Osteoblast (primary cell): ENCODE measurements around the gene ETS2. TPM values are rescaled to one million over a fixed set of nuclear protein-coding genes. Genes with fewer than 3 reads are reported as not detected.

Experiments used
- DNase-seq: peaks from one replicate; pipeline ENCODE4 v3.0.0; 2011; ENCODE audit warnings: low spot score, mixed read lengths; ENCODE audit not compliant: insufficient read length; ENCODE audit errors: missing footprints
- H2AFZ ChIP-seq: 2 replicates; pipeline ENCODE4 v1.6.0; 2011; ENCODE audit warnings: mild to moderate bottlenecking, low read length
- H3K27ac ChIP-seq: 2 replicates; pipeline ENCODE4 v1.5.1; 2011; ENCODE audit warnings: mild to moderate bottlenecking, low read depth, low read length, moderate library complexity
- H3K27me3 ChIP-seq: 2 replicates; pipeline ENCODE4 v1.6.0; 2012; ENCODE audit warnings: mild to moderate bottlenecking, control low read depth, inconsistent platforms, low read length, moderate library complexity; ENCODE audit not compliant: insufficient read depth
- H3K36me3 ChIP-seq: 2 replicates; pipeline ENCODE4 v1.5.1; 2011; ENCODE audit warnings: mild to moderate bottlenecking, low read length, control low read depth, moderate library complexity; ENCODE audit not compliant: insufficient read depth
- H3K4me1 ChIP-seq: 2 replicates; pipeline ENCODE4 v1.5.1; 2011; ENCODE audit warnings: mild to moderate bottlenecking, low read length, control low read depth, moderate library complexity; ENCODE audit not compliant: insufficient read depth
- H3K4me2 ChIP-seq: 2 replicates; pipeline ENCODE4 v1.6.0; 2011; ENCODE audit warnings: mild to moderate bottlenecking, low read length; ENCODE audit not compliant: insufficient read depth
- H3K4me3 ChIP-seq: fragments of 200-600 bp; sonication (generic); 3 replicates; pipeline ENCODE4 v1.5.1; 2012; ENCODE audit warnings: mild to moderate bottlenecking, low read length, inconsistent platforms; ENCODE audit not compliant: insufficient read depth
- H3K79me2 ChIP-seq: 2 replicates; pipeline ENCODE4 v1.6.0; 2012; ENCODE audit warnings: mild to moderate bottlenecking, low read length, control low read depth, inconsistent platforms; ENCODE audit not compliant: insufficient read depth
- H3K9me3 ChIP-seq: 2 replicates; pipeline ENCODE4 v1.5.1; 2011; ENCODE audit warnings: low read depth, low read length, control low read depth
- H4K20me1 ChIP-seq: 2 replicates; pipeline ENCODE4 v1.6.0; 2012; ENCODE audit warnings: mild to moderate bottlenecking, low read length, control low read depth; ENCODE audit not compliant: insufficient read depth
- CTCF ChIP-seq: IDR thresholded peaks from 2 replicates; pipeline ENCODE4 v1.5.1; 2011; ENCODE audit warnings: mild to moderate bottlenecking, low read depth, low read length, moderate library complexity; ENCODE audit errors: extremely low read depth
- total RNA-seq: library from RNA; depleted of rRNA; stranded (reverse); fragments of >200 nt; gene quantifications from 2 replicates; pipeline ENCODE4 v1.2.3, GENCODE V29; 2012

ETS2 gene
- total RNA-seq, 1 donor = 4.0 TPM

- Histone ChIP-seq H2AFZ (no peak overlapping the region), H3K27ac (no peak overlapping the region), H3K9me3 (peaks cover 2% of the 10 kb centered on the region), H3K4me2 (no peak overlapping the region), H3K36me3 (peaks cover 69% of the 10 kb centered on the region), H4K20me1 (no peaks in the 10 kb centered on the region), H3K4me3 (no peak overlapping the region), H3K27me3 (no peaks in the 10 kb centered on the region), H3K79me2 (no peaks in the 10 kb centered on the region), H3K4me1 (peaks cover 19% of the 10 kb centered on the region)
- DNase-seq = no peak
- TF ChIP-seq CTCF = no peak
Observed at GRCh38 chr21:38821959-38822682, 16.4 kb downstream of the ETS2 start.

- H4K20me1 ChIP-seq = no peaks in the 10 kb centered on the region
Observed at GRCh38 chr21:38822778-38823238, 17.1 kb downstream of the ETS2 start.

GRCh38 chr21:38823737-38824123 is 18.0 kb downstream of the ETS2 start:
- Histone ChIP-seq H3K79me2 (no peaks in the 10 kb centered on the region), H3K4me1 (peaks cover 9% of the 10 kb centered on the region), H2AFZ (no peak overlapping the region), H3K36me3 (peaks cover 53% of the 10 kb centered on the region), H3K9me3 (peaks cover 2% of the 10 kb centered on the region), H3K27me3 (no peaks in the 10 kb centered on the region), H3K4me3 (no peak overlapping the region), H3K27ac (no peak overlapping the region), H3K4me2 (no peak overlapping the region), H4K20me1 (no peaks in the 10 kb centered on the region)
- TF ChIP-seq CTCF = no peak
- DNase-seq = no peak

More at GRCh38 chr21:38822778-38823238, 17.1 kb downstream of the ETS2 start:
- peaks cover 14% of the 10 kb centered on the region for H3K4me1 ChIP-seq
- no peaks in the 10 kb centered on the region for H3K79me2 ChIP-seq
- no peak for DNase-seq
- no peak overlapping the region for H3K4me3 ChIP-seq
- H3K27ac ChIP-seq = no peak overlapping the region
- peaks cover 62% of the 10 kb centered on the region for H3K36me3 ChIP-seq
- H3K27me3 ChIP-seq = no peaks in the 10 kb centered on the region
- peaks cover 2% of the 10 kb centered on the region for H3K9me3 ChIP-seq
- no peak overlapping the region for H3K4me2 ChIP-seq
- H2AFZ ChIP-seq = no peak overlapping the region
- TF ChIP-seq CTCF = no peak

- Histone ChIP-seq H4K20me1 (no peaks in the 10 kb centered on the region), H3K4me1 (peaks cover 9% of the 10 kb centered on the region), H3K4me2 (no peak overlapping the region), H3K79me2 (no peaks in the 10 kb centered on the region), H2AFZ (no peak overlapping the region), H3K27ac (no peak overlapping the region), H3K9me3 (peaks cover 2% of the 10 kb centered on the region), H3K36me3 (peaks cover 48% of the 10 kb centered on the region), H3K27me3 (no peaks in the 10 kb centered on the region), H3K4me3 (no peak overlapping the region)
- no peak for DNase-seq
- no peak for TF ChIP-seq CTCF
Observed at GRCh38 chr21:38824124-38824822, 18.5 kb downstream of the ETS2 start.
